ENCODE data around the gene NRG2. TPM values are rescaled to one million over a fixed set of nuclear protein-coding genes. Genes with fewer than 3 reads are reported as not detected.

The NRG2 gene
- total and polyA plus RNA-seq, 2 of the 4 experiments (the other 2 are of a cell fraction): 0.18 TPM; not detected in 1

DNA sequence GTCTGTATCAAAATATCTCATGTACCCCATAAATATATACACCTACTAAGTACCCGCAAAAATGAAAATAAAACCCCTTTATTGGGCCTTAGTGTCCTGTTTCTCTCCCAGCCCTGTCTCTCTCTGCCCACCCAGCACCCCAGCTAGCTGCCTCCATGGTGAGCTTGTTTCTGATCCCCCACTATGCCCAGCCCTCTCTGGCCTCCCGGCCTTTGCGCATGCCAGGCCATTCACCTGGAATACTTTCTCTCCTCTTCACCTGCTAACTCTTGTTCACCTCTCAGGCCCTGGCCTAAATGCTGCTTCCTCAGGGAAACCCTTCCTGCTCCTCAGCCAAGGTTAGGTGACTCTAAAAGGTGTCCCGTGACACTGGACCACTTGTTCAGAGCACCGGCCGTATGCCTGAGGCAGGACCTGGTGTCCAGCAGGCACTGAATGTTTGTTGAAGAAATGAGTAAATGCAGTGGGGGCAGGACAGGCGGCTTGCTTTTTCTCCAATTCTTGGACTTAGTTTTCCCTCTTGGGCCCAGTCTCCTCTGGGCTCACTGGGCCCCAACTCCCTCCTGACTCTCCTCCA lies 189.0 kb downstream of the NRG2 start:
- H2BK15ac ChIP-seq (ENCODE audit: low read depth, low read length): no peak overlapping the region
- H3K79me1 ChIP-seq (ENCODE audit: low read depth in 1 of 2, low read length in 2 of 2): no peaks in the 10 kb centered on the region
- 50% methylated on average over 1 of the region's 7 CpGs; no CpG with 5 or more reads in 1 of the 2 experiments for WGBS, 2 experiments (ENCODE audit: extremely low coverage in 2 of 2, insufficient read length in 1 of 2)
- H4K8ac ChIP-seq (ENCODE audit: low read depth in 2 of 2, low read length in 2 of 2): no peak overlapping the region
- no peak overlapping the region for H2BK120ac ChIP-seq (ENCODE audit: low read depth, low read length)
- no peaks in the 10 kb centered on the region for H4K20me1 ChIP-seq (ENCODE audit: insufficient read depth, low read length)
- H4K91ac ChIP-seq (ENCODE audit: insufficient read depth, low read depth, low read length): no peak overlapping the region
- no TSS peak for BruUV-seq (replicated peaks)
- no peak for TF ChIP-seq MXI1 (IDR thresholded peaks at IDR 0.05; ENCODE audit: borderline replicate concordance, low read depth, low read length)
- no peak for TF ChIP-seq RAD21 (IDR thresholded peaks at IDR 0.05; ENCODE audit: low read length)
- TF ChIP-seq, protein P1, sequence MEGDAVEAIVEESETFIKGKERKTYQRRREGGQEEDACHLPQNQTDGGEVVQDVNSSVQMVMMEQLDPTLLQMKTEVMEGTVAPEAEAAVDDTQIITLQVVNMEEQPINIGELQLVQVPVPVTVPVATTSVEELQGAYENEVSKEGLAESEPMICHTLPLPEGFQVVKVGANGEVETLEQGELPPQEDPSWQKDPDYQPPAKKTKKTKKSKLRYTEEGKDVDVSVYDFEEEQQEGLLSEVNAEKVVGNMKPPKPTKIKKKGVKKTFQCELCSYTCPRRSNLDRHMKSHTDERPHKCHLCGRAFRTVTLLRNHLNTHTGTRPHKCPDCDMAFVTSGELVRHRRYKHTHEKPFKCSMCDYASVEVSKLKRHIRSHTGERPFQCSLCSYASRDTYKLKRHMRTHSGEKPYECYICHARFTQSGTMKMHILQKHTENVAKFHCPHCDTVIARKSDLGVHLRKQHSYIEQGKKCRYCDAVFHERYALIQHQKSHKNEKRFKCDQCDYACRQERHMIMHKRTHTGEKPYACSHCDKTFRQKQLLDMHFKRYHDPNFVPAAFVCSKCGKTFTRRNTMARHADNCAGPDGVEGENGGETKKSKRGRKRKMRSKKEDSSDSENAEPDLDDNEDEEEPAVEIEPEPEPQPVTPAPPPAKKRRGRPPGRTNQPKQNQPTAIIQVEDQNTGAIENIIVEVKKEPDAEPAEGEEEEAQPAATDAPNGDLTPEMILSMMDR (conservative IDR thresholded peaks at IDR 0.05; ENCODE audit: low read depth, low read length): no peak
- TF ChIP-seq SMC3 (IDR thresholded peaks at IDR 0.05; ENCODE audit: low read depth, low read length): no peak
- no peak for TF ChIP-seq BHLHE40 (IDR thresholded peaks at IDR 0.05; ENCODE audit: low read depth, low read length)
- TF ChIP-seq, protein P2, sequence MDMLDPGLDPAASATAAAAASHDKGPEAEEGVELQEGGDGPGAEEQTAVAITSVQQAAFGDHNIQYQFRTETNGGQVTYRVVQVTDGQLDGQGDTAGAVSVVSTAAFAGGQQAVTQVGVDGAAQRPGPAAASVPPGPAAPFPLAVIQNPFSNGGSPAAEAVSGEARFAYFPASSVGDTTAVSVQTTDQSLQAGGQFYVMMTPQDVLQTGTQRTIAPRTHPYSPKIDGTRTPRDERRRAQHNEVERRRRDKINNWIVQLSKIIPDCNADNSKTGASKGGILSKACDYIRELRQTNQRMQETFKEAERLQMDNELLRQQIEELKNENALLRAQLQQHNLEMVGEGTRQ (IDR thresholded peaks at IDR 0.05; ENCODE audit: low read depth, low read length): no peak
- TF ChIP-seq RFX5 (IDR thresholded peaks at IDR 0.05; ENCODE audit: low read depth, low read length): no peak
- no peak for TF ChIP-seq FOS (IDR thresholded peaks at IDR 0.05; ENCODE audit: low read depth, low read length)
- no peak for TF ChIP-seq NFE2L2 (IDR thresholded peaks at IDR 0.05; ENCODE audit: low read depth, low read length)
- TF ChIP-seq, protein P3, sequence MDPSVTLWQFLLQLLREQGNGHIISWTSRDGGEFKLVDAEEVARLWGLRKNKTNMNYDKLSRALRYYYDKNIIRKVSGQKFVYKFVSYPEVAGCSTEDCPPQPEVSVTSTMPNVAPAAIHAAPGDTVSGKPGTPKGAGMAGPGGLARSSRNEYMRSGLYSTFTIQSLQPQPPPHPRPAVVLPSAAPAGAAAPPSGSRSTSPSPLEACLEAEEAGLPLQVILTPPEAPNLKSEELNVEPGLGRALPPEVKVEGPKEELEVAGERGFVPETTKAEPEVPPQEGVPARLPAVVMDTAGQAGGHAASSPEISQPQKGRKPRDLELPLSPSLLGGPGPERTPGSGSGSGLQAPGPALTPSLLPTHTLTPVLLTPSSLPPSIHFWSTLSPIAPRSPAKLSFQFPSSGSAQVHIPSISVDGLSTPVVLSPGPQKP (IDR thresholded peaks at IDR 0.05; ENCODE audit: borderline replicate concordance, low read depth, low read length): no peak
- no peak for TF ChIP-seq CEBPB (IDR thresholded peaks at IDR 0.05; ENCODE audit: low read depth, low read length)
- no peak for TF ChIP-seq MAZ (IDR thresholded peaks at IDR 0.05; ENCODE audit: borderline replicate concordance, low read depth, low read length)
- TF ChIP-seq MAFK (IDR thresholded peaks at IDR 0.05; ENCODE audit: low read depth, low read length): no peak
- TF ChIP-seq POLR2A (IDR thresholded peaks at IDR 0.05; ENCODE audit: low read depth, low read length): no peak
- TF ChIP-seq RCOR1 (IDR thresholded peaks at IDR 0.05; ENCODE audit: insufficient replicate concordance, low read length): no peak
- TF ChIP-seq CHD1 (IDR thresholded peaks at IDR 0.05; ENCODE audit: low read depth, low read length): no peak
- no peak overlapping the region for H2BK5ac ChIP-seq (ENCODE audit: low read depth, low read length, poor library complexity, severe bottlenecking)
- H3K4me2 ChIP-seq (ENCODE audit: low read depth, low read length): no peak overlapping the region
- dilution Hi-C loops (cut with HindIII; ENCODE audit: low sequenced_read_pairs, unreplicated experiment) (no loop called here), in situ Hi-C loops (cut with MboI; ENCODE audit: low sequenced_read_pairs) (no loop called here), intact Hi-C loops (cut with micrococcal nuclease) (no loop called here)
- H3K9ac ChIP-seq (ENCODE audit: low read depth, low read length): no peak overlapping the region
- ATAC-seq (ENCODE audit: low read depth): no peak
- no peak overlapping the region for H3K18ac ChIP-seq (ENCODE audit: low read depth, low read length)
- H3K4me1 ChIP-seq (ENCODE audit: control insufficient read depth, insufficient read depth, low read length): no peaks in the 10 kb centered on the region
- H4K5ac ChIP-seq (ENCODE audit: low read depth, low read length): no peak overlapping the region
- no peak overlapping the region for H3K56ac ChIP-seq (ENCODE audit: extremely low read depth, insufficient read depth, low read length)
- 0 out of 2 replicates have a peak, but pooled peaks cover 4% of the 10 kb centered on the region for H3K9me1 ChIP-seq (ENCODE audit: insufficient read depth, low read length)
- no peak for DNase-seq
- ChIA-PET CTCF (interaction anchor here (0.5 kb wide), 1 partner anchor 212 kb away, joined by 3 read pairs; no protein-coding TSS in a partner anchor), POLR2A (ENCODE audit: unreplicated experiment) (no interaction called here)
- H3K36me3 ChIP-seq (ENCODE audit: control insufficient read depth, insufficient read depth, low read length): no peaks in the 10 kb centered on the region
- H3K4me3 ChIP-seq (ENCODE audit: insufficient read depth, low read depth, low read length): no peak overlapping the region
- peaks cover 66% of the 10 kb centered on the region for H3K27me3 ChIP-seq (ENCODE audit: control insufficient read depth, insufficient read depth, low read length)
- H3K23ac ChIP-seq (ENCODE audit: low read depth, low read length): no peak overlapping the region
- H3K14ac ChIP-seq (replicated peaks; ENCODE audit: low read depth, low read length): no peak overlapping the region
- H3K4ac ChIP-seq (ENCODE audit: low read depth, low read length): no peak overlapping the region
- peak overlapping the region; percentile 39 for H2AFZ ChIP-seq (replicated peaks; ENCODE audit: low read length, poor library complexity)
- H3K27ac ChIP-seq (ENCODE audit: insufficient read depth, low read length): no peak overlapping the region
- no peak overlapping the region for H2AK9ac ChIP-seq (replicated peaks; ENCODE audit: low read depth, low read length, poor library complexity)
- no peaks in the 10 kb centered on the region for H3K9me3 ChIP-seq (ENCODE audit: control insufficient read depth, insufficient read depth, low read length)
- H2AK5ac ChIP-seq (ENCODE audit: low read depth, low read length): no peak overlapping the region
- H2BK20ac ChIP-seq (ENCODE audit: low read depth, low read length): no peak overlapping the region

All from IMR-90 (cell line).